ENCODE data around the gene MAPRE2.

GRCh38 chr18:35010993-35011392 is 30.2 kb upstream of the MAPRE2 start:
- TF ChIP-seq CTCF (IDR thresholded peaks at IDR 0.05; ENCODE audit: low read length) (no peak), EZH2phosphoT487 (IDR thresholded peaks at IDR 0.05; ENCODE audit: low read length) (no peak)
